IPS-18c (cell line): Measurements from ENCODE around the gene ITGA2B.
"Not testable (repeated sequence)": the region's sequence is repeated elsewhere in the genome, so short reads cannot be mapped to it uniquely, and the experiment has no call there.

ENCODE experiments used
- H3K4me3 ChIP-seq: 2 replicates; pipeline ENCODE4 v1.7.0; 2013; ENCODE audit warnings: low read depth, mild to moderate bottlenecking, low read length, moderate library complexity; ENCODE audit not compliant: insufficient read depth
- H3K9me3 ChIP-seq: one replicate; pipeline ENCODE4 v1.6.1; 2013; ENCODE audit warnings: mild to moderate bottlenecking, low read length, moderate library complexity; ENCODE audit not compliant: control insufficient read depth, insufficient read depth

The ITGA2B gene

DNA sequence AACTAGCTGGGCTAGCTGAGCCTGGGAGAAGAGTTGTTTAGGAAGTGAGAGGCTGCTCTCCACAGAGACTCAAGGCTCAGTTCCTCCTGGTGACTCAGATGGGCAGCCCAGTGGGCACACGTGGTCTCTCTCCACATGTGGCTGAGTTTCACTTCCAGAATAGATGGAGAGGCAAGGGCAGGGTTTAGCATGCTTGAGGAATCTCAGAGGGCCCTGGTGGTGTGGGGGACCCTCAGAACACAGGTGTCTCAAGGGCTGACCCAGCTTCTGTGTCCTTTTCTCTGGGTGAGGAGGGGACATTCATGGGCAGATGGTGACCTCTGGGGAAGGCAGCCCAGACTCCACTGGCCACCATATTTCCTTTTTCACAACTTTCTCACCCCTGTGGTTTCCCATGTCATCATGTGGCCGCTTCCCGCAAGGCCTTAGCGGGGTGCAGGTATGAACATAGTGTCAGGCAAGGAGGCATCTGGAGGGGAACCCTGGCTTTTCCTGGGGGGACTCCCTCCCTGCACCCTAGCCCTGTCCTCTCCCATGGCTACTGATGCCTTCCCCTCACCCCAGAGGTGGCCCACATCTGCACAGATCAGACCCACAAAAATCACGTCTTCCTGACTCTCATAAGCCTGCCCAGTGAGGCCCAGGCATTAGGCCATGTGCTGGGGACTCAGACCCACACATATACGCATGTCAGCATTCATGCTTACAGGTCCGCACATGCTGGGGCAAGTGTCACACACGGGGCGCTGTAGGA, 41.0 kb downstream of the ITGA2B start:
- Histone ChIP-seq H3K4me3 (no peak overlapping the region), H3K9me3 (no peaks in the 10 kb centered on the region)

DNA sequence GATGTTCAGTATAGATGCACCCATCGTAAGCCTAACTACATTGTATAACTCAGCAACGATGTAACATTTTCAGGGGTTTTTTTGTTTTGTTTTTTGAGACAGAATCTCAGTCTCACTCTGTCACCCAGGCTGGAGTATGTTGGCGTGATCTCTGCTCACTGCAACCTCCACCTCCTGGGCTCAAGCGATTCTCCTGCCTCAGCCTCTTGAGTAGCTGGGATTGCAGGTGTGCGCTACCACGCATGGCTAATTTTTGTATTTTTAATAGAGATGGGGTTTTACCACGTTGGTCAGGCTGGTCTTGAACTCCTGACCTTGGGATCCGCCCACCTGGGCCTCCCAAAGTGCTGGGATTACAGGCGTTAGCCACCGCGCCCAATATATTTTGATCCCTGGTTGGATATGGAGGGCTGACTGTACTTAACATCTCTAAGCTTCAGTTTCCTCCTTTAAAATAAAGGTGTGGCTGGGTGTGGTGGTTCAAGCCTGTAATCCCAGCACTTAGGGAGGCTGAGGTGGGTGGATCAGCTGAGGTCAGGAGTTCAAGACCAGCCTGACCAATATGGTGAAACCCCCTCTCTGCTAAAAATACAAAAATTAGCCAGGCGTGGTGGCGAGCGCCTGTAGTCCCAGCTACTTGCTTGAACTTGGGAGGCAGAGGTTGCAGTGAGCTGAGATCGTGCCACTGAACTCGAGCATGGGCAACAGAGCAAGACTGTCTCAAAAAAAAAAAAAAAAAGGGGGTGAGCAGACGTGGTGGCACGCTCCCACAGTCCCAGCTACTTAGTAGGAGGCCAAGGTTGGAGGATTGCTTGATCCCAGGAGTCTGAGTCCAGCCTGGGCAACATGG, 42.0 kb downstream of the ITGA2B start:
- not testable (repeated sequence) for H3K9me3 ChIP-seq, H3K4me3 ChIP-seq

DNA sequence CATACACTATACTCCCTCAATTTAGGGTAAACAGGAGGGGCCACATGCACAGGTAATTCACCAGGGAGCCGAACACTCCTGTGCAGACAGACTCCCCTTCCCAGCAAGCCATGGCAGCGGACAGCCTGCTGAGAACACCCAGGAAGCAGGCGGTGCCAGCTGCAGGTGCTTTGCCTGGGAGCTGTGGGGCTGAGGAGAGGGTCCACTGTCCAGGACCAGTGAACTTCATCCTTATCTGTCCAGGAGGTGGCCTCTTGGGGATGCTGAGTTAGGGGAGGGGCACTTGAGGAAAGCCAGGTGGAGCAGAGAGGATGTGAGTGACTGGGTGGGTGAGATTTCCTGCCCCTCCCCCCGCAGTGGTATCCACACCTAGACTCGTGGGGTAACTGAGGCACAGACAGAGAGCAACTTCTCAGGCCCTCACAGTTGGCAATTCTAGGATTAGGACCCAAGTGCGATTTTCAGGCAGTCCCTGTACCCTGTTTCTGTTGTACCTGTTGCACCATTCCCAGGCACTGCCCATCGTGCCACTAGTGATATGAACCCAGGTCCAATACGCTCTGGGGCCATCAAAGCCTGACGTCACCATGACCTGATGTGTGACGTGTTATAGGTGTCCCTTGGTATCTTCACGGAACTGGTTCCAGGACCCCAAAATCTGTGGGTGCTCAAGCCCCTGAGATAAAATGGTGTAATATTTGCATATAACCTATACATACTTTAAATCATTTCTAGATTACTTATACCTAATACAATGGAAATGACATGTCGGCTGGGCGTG, 43.2 kb downstream of the ITGA2B start:
- no peaks in the 10 kb centered on the region for H3K9me3 ChIP-seq
- H3K4me3 ChIP-seq, result no peak overlapping the region; the same call in 1 of the 2 replicates

DNA sequence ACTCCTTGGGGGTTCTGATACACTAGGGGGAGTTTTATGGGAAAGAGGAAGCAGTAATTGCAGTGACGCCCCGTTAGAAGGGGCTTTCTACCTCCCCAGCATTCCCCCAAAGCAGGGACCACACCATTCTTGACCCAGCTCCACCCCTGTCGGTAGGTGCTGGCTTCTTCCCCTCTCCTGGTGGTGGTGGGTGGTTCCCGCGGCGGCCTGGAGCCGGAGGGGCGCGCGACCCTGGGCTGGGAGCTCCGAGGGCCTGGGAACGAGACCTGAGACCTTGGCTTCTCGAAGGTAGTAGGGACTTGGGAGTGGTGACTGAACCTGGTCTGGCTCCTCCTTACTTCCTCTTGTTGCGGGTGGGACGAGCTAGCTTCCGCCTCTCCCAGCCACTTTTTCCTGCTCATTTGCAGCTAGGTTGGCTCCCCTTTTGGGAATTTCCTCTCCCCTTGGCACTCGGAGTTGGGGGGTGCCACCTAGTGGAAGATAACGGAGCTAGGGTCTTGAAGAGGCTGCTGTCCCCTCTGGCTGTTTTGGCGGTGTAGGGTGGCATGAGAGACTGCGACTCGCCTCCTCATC, 43.9 kb downstream of the ITGA2B start:
- H3K9me3 ChIP-seq, result no peaks in the 10 kb centered on the region
- H3K4me3 ChIP-seq, result peak overlapping the region; percentile 88

DNA sequence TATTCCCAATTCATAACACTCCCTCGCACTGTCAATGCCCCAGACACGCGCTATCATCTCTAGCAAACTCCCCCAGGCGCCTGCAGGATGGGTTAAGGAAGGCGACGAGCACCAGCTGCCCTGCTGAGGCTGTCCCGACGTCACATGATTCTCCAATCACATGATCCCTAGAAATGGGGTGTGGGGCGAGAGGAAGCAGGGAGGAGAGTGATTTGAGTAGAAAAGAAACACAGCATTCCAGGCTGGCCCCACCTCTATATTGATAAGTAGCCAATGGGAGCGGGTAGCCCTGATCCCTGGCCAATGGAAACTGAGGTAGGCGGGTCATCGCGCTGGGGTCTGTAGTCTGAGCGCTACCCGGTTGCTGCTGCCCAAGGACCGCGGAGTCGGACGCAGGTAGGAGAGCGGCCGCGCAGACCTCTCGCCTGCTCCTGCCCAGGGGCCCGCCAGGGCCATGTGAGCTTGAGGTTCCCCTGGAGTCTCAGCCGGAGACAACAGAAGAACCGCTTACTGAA, 44.5 kb downstream of the ITGA2B start, which contains the start of gene GRN:
TSS of gene GRN (plus strand) at position 364 of the 515 bp plus-strand sequence. CDS start 3,863 bp downstream, outside the sequence.
- no peaks in the 10 kb centered on the region for H3K9me3 ChIP-seq

DNA sequence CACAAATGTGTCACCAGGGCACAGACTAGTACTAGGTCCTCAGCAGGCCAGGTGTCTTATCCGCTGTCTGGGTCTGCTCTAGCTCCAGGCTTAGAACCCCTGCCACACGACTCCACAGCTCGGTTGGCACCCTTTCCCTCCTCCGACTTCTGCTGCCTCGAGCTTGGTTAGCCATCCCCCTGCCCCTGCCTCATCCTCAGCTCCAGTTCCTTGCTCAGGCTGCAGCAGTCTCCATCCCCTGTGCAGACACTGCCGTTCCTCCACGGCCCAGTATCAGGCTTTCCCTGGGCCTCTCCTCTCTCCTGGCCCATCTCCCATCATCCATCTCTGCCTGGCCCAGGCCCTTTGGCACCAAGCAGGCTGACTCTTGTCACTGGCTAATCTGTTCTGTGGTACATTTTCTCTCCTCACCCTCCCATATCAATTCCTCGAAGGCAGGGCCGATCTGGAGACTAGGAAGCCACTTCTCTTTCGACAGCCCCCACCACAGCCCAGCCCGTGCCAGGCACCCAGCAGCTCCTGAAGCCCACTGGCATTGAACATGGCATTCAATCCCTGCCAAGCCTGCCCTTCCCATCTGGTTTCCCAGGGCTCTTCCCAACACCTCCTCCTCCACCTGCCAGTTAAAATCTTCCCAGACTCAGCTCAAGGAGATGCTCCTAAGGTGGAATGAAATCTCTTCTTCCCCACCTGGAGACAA, 45.8 kb downstream of the ITGA2B start:
- Histone ChIP-seq H3K9me3 (no peaks in the 10 kb centered on the region), H3K4me3 (no peak overlapping the region)

More for the DNA sequence above, 44.5 kb downstream of the ITGA2B start, which contains the start of gene GRN:
- H3K4me3 ChIP-seq, result peak within 1 kb of the TSS; percentile 88

DNA sequence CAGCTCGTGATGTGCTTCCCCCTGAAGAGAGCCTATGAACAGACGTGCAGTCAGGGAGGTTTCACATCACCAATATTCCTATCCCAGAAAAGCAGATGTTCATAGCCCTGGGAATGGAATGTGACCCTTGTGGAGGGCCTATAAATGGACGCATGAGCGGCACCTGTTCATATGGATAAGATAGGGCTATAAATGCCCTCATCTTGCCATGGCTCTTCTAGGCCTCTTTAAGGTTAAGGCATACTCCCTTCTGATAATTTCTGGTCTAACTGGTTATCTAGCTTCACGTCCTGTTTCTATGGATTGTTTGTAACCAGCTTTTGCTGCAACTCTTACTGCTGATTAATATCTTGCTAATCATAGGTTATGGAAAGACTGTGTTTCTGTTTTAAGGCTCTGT, 48.9 kb downstream of the ITGA2B start:
- not testable (repeated sequence) for H3K4me3 ChIP-seq, H3K9me3 ChIP-seq

DNA sequence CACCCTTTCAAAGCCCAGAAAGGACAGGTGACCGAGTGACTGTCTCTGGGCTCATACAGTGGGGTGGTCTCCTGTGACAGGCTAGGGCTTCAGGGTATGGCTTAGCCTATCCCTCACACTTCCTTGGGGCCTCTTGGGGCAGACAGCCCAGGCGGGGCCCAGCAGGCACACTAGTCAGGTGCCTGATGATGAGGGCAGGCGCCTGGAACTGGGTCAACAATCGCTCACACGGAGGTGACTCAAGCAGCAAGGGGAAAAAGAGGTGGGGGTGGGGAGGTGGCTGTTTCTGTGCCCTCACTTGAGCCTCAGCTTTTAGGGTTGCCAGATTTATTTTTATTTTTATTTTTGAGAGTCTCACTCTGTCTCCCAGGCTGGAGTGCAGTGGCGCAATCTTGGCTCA, 50.7 kb downstream of the ITGA2B start:
- no peak overlapping the region for H3K4me3 ChIP-seq
- no peaks in the 10 kb centered on the region for H3K9me3 ChIP-seq

DNA sequence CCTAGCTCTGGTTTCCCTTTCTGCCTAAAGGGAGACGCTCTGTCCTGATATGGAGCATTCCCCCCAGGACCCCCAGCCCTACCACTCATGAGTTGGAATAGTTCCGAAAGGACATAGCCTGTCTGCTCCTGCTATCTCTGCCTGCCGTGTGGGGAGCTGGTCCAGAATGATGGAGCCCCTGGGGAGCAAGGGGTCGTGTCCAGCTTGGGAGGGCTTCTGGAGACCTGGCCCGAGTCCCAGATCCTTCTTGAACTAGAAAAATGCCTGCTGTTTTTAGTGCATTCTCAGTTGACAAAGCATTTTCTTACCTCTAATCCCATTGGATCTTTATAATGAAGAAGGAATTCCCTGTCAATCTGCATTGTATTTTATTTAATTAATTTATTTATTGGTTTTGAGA, 53.5 kb downstream of the ITGA2B start:
- Histone ChIP-seq H3K4me3 (no peak overlapping the region), H3K9me3 (no peaks in the 10 kb centered on the region)

DNA sequence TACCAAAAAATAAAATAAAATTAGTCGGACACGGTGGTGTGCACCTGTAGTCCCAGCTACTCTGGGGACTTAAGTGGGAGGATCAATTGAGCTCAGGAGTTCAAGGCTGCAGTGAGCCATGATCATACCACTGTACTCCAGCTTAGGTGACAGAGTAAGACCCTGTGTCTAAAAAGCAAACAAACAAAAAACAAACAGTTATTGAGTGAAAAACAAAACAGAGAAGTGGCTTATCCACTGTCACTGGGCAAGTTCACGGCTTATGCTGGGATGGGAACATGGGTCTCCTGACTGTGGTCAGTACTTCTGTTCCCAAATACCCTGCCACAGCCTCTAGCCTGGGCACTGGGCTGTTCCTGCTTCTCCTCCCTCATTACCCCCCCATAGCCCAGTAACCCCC, 53.9 kb downstream of the ITGA2B start:
- Histone ChIP-seq H3K4me3 (no peak overlapping the region), H3K9me3 (no peaks in the 10 kb centered on the region)

DNA sequence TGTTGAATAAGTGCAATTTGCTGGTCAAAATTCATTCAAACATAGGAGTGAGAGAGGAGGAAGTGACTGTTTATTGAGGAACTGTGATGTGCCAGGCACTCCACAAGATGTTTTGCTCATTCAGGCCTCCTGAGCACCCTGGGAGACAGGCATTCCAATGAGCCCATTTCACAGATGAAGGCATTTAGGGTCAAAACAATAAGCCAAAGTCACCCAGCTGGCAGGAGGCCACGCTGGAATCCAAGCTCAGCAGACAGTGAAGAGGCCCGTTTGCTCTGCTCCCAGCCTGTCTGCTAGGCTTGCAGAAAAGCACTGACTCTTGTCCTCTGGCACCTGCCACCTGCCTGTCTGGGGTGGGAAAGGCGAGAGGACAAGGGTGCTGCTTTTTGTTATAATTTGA, 54.7 kb downstream of the ITGA2B start:
- Histone ChIP-seq H3K9me3 (no peaks in the 10 kb centered on the region), H3K4me3 (no peak overlapping the region)

DNA sequence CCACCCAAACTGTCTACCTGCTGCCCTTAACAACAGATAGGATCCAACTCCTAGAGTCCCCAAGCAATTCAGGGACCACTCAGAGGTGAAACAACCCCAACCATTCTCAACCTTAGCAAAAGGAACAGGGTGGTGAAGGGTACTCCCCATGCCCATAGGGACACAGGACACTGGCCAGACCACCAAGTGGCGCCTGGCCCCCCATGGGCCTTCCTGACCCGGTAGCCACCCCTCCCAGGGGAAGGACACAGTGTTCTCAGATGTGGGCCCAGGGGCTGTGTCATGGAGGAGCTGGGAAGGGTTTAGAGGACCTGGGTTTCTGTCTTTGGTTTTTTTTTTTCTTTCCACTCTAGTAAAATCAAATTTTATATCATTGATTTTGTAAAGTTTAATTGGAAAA, 55.1 kb downstream of the ITGA2B start:
- Histone ChIP-seq H3K9me3 (no peaks in the 10 kb centered on the region), H3K4me3 (no peak overlapping the region; the same call in 1 of the 2 replicates)

DNA sequence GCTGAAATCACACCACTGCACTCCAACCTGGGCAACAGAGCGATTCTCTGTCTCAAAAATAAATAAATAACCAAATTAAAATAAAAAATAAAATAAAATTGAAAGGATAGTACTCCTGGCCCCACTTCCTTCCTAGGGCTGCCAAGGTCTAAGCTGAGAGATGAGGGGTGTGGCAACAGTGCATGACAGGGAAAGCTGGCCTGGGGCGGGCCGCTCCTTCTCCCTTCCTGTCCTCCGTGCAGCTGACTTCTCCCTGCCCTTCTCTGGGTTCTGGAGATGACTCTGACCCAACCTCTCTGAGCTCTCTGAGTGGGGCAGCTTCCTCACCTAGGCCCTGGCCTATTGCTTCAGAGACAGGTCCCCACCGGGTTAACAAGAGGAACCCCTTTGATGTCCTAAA, 56.1 kb downstream of the ITGA2B start:
- no peak overlapping the region for H3K4me3 ChIP-seq

DNA sequence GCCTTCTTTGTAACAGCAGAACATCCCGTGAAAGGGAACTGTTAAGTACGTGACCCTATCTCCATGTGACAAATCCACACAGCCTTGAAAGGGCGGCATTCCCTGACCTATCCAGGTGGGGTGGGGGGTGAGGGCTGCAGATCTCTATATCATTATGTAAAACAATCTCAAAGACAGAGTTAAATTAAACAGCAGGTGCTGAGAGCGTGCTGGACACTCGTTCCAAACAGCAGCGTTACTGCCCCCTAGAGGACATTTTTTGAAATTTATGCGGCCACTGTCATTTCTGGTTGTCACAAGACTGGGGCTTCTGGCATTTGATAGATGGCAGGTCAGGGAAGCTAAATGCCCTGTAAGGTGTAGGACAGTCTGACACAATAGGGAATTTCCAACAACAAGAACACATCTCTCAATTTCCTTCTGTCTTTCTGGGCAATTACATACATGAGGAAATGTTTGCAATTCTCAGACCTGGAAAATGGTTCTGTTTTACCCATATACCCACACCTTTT, 58.1 kb downstream of the ITGA2B start:
- no peak overlapping the region for H3K4me3 ChIP-seq

More for the DNA sequence above, 56.1 kb downstream of the ITGA2B start:
- no peaks in the 10 kb centered on the region for H3K9me3 ChIP-seq

DNA sequence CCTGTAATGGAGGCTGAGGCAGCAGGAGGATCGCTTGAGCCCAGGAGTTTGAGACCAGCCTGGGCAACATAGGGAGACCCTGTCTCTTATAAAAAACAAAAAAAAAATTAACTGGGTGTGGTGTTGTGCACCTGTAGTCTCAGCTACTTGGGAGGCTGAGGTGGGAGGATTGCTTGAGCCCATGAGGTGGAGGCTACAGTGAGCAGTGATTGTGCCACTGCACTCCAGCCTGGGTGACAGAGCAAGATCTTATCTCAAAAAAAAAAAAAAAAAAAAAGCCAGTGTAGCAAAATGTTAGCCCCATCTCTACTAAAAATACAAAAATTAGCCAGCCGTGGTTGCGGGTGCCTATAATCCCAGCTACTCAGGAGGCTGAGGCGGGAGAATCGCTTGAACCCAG, 59.2 kb downstream of the ITGA2B start:
- not testable (repeated sequence) for H3K9me3 ChIP-seq, H3K4me3 ChIP-seq

More for the DNA sequence above, 58.1 kb downstream of the ITGA2B start:
- no peaks in the 10 kb centered on the region for H3K9me3 ChIP-seq

DNA sequence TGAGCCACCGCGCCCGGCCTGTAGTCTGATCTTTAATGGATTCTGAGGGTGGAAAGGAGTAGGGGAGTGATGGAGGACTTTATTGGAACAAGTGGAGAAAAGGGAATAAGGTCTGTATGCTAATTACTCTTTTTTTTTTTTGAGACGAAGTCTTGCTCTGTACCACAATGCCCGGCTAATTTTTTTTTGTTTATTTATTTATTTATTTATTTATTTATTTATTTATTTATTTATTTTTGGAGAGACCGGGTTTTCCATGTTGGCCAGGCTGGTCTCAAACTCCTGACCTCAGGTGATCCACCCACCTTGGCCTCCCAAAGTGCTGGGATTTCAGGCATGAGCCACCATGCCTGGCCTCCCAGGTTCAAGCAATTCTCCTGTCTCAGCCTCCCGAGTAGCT, 59.9 kb downstream of the ITGA2B start:
- not testable (repeated sequence) for H3K9me3 ChIP-seq, H3K4me3 ChIP-seq
